Measurements from ENCODE around the gene PEX11B. TPM values are rescaled to one million over a fixed set of nuclear protein-coding genes. Genes with fewer than 3 reads are reported as not detected.
A peak's percentile ranks its signal among the peaks of the same experiment; 100 is the strongest.
"Not testable (repeated sequence)": the region's sequence is repeated elsewhere in the genome, so short reads cannot be mapped to it uniquely, and the experiment has no call there.

Gene PEX11B
- total and polyA plus RNA-seq, 5 experiments from 2014 or later, result 35.3 to 50.3 (median 39.7) TPM

DNA sequence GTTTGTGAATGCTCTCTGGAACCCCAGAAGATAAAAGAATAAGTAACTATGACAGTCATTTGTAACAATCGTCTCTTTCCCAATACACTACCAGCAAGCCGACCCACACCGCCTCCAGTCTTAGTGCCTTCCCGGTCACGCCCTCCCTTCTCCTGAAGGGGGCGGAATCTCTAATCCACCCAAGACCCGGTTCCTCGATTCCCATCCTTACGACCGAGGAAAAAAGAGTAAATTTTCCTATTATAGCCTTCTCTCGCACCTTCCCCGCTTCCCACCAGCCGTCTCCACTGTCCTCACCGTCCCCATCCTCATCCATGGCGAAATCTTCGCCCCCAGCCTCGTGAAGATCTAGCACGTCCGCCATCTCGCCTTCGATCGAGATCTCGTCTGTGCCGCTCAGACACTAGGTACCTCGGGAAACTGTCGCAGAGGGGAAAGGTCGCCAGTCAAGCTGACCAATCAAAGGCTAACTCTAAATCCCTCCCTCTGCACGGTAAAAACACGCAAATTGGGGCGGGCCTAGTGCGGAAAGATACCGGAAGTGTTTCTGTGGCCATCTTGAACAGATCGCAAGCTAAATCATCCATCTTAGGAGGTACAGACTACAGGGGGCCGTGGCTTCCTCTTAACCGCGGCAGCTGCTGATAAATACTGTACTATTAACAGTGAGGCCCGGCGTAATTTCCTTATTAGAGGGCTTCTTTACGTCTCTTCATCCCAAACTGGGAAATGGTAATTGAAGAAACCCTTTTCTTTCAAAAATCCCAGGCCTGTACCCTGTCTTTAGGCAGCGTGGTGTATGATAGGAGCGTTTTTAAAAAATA, 8.8 kb upstream of the PEX11B start, which contains the start of gene RBM8A:
Gene RBM8A (minus strand): TSS at position 422 of the 824 bp plus-strand sequence. CDS start 58 bp downstream, at position 364.
- Mint-ChIP-seq H3K4me1 (peaks cover 7 to 18% (median 16%) of the 10 kb centered on the region in 4 donors), H3K9me3 (no peaks in the 10 kb centered on the region), H3K4me3 (peak within 1 kb of the TSS in 3 of 10 donors; percentile 43 to 80 (median 52)), H3K36me3 (peaks cover 0 to 17% (median 5%) of the 10 kb centered on the region in 3 donors), H3K27ac (peak within 1 kb of the TSS in 2 of 10 donors; percentile 91 to 94), H3K27me3 (no peaks in the 10 kb centered on the region)
- POLR2A ChIA-PET, result interaction anchor here (0.5 to 3.9 kb wide), 37 partner anchors 9 to 125 kb away, joined by 3 to 288 read pairs (median 7); partner anchors contain the start of genes ANKRD34A, ITGA10, LIX1L and NUDT17
- peak; percentile 94 to 96 for ATAC-seq
- peak; percentile 72 to 98 (median 95) for DNase-seq

DNA sequence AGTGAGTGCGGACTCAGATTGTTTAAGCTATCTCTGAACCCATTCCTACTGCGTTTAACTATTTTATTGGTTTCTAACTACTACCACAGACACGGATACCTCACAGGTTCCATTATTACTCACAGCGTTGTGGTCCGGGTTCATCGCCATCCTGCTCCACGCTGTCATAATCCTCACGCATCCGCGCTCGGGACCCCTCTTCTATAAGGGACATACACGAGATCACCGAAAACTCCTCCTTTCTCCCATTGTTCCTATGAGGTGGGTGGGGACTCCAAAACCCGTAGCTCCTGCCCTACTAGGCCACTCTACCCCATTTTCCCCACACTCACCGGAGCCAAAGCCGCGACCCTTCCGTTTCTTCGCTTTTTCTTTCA, 8.2 kb upstream of the PEX11B start:
- no peak for DNase-seq
- ATAC-seq, result no peak
- Mint-ChIP-seq H3K4me1 (peaks cover 7 to 14% (median 11%) of the 10 kb centered on the region in 4 donors), H3K36me3 (peaks cover 0 to 19% (median 5%) of the 10 kb centered on the region in 3 donors), H3K27me3 (no peaks in the 10 kb centered on the region), H3K9me3 (no peaks in the 10 kb centered on the region), H3K27ac (no peak overlapping the region), H3K4me3 (no peak overlapping the region)
- POLR2A ChIA-PET, result interaction anchor here (0.6 to 3.9 kb wide), 19 partner anchors 8 to 109 kb away, joined by 3 to 288 read pairs (median 8); partner anchors contain the start of genes ANKRD34A, ITGA10, LIX1L and PEX11B

- POLR2A ChIA-PET, result interaction anchor here (1.0 to 6.7 kb wide), 3 partner anchors 8 to 64 kb away, joined by 4 to 117 read pairs (median 6); partner anchors contain the start of genes ANKRD34A, LIX1L, PIAS3 and POLR3GL
- H3K4me1 Mint-ChIP-seq, result peaks cover 17 to 35% (median 32%) of the 10 kb centered on the region in 4 donors
- H3K4me3 Mint-ChIP-seq, result no peak overlapping the region
These were observed 3.7 kb upstream of the PEX11B start for GRCh38 chr1:145922266-145922665.

DNA sequence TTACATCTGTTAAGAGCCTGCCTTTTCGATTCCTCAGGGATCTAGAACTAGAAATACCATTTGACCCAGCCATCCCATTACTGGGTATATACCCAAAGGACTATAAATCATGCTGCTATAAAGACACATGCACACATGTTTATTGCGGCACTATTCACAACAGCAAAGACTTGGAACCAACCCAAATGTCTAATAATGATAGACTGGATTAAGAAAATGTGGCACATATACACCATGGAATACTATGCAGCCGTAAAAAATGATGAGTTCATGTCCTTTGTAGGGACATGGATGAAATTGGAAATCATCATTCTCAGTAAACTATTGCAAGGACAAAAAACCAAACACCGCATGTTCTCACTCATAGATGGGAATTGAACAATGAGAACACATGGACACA, 1.8 kb upstream of the PEX11B start:
- Mint-ChIP-seq H3K27ac (peak overlapping the region in 8 of 10 donors; percentile 52 to 96 (median 83)), H3K4me3 (peak overlapping the region; percentile 72 to 94 (median 90)), H3K36me3 (peaks cover 0 to 38% (median 3%) of the 10 kb centered on the region in 3 donors), H3K4me1 (peaks cover 21 to 48% (median 44%) of the 10 kb centered on the region in 4 donors)
- POLR2A ChIA-PET, result interaction anchor here (3.1 to 6.7 kb wide), 2 partner anchors 40 to 61 kb away, joined by 34 to 117 read pairs; partner anchors contain the start of genes ANKRD34A, LIX1L, PIAS3 and POLR3GL
- not testable (repeated sequence) for ATAC-seq, DNase-seq, H3K27me3 Mint-ChIP-seq, H3K9me3 Mint-ChIP-seq

More at GRCh38 chr1:145922266-145922665, 3.7 kb upstream of the PEX11B start:
- Mint-ChIP-seq H3K27me3 (no peaks in the 10 kb centered on the region), H3K9me3 (no peaks in the 10 kb centered on the region), H3K27ac (peak overlapping the region in 1 of 10 donors; percentile 18), H3K36me3 (peaks cover 0 to 22% (median 5%) of the 10 kb centered on the region in 3 donors)
- DNase-seq (no peak), ATAC-seq (no peak)

DNA sequence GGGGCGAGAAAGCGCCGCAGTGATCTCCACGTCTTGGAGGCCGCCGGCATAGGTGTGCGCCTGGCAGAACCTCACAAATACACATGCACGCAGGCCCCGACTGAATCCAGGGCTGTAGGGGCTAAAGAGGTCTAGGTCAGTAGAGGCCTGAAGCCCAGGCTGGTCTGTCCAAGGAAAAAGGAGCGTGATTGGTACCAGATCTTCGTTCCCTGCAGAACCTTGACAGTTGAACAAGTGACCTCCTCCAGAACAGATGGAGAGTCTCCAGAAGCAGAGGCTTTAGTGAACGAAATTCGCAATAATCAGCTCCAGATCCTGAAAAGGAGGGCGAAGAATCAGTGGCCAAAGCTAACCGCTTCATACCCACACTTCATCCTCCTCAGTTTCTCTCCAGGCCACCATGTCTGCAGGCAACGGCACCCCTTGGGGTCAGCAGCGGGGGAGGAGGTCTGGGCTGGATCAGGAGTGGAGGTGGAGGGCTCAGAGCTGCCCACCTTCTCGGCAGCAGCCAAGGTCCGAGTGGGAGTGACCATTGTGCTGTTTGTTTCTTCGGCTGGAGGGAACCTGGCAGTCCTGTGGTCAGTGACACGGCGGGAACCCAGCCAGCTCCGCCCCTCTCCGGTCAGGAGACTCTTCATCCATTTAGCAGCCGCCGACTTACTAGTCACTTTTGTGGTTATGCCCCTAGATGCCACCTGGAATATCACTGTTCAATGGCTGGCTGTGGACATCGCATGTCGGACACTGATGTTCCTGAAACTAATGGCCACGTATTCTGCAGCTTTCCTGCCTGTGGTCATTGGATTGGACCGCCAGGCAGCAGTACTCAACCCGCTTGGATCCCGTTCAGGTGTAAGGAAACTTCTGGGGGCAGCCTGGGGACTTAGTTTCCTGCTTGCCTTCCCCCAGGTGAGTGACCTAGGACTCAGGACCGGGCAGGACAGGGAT, 749 bp upstream of the PEX11B start:
- ATAC-seq (peak; percentile 9 to 24), DNase-seq (peak in 1 of 10 donors; percentile 14)
- Mint-ChIP-seq H3K4me1 (peaks cover 25 to 52% (median 48%) of the 10 kb centered on the region in 4 donors), H3K36me3 (peaks cover 0 to 45% (median 3%) of the 10 kb centered on the region in 3 donors), H3K27me3 (no peaks in the 10 kb centered on the region), H3K9me3 (no peaks in the 10 kb centered on the region), H3K27ac (peak overlapping the region; percentile 91 to 97 (median 96)), H3K4me3 (peak overlapping the region; percentile 87 to 94 (median 92))
- POLR2A ChIA-PET, result interaction anchor here (0.6 to 6.7 kb wide), 16 partner anchors 8 to 118 kb away, joined by 3 to 117 read pairs (median 6); partner anchors contain the start of genes ANKRD34A, ANKRD35, LIX1L and PIAS3

DNA sequence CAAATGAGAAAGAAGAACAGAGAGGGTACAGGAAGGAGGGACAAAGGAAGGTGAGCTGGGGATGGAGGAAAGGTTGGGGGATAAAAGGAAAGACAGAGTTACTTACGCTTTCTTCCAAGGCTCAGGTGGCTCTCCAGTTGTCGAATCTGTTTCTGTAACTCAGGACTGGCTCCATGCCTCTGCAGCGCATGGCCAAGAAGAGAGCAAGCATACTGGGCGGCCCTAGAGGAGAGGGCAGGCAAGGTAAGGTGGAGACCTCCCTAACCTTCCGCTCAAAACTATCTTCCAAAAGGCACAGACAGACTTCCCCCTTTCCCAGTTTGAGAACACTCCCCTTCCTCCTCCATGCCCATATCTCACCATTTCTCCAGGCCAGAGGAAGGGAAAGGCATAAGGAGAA, 922 bp downstream of the PEX11B start:
- Mint-ChIP-seq H3K9me3 (no peaks in the 10 kb centered on the region), H3K36me3 (peaks cover 0 to 53% (median 3%) of the 10 kb centered on the region in 3 donors), H3K27me3 (no peaks in the 10 kb centered on the region), H3K27ac (peak overlapping the region; percentile 91 to 97 (median 96)), H3K4me3 (peak overlapping the region; percentile 87 to 94 (median 92)), H3K4me1 (peaks cover 29 to 60% (median 53%) of the 10 kb centered on the region in 4 donors)
- DNase-seq, result no peak
- POLR2A ChIA-PET, result interaction anchor here (0.6 to 6.7 kb wide), 8 partner anchors 10 to 120 kb away, joined by 3 to 117 read pairs (median 8); partner anchors contain the start of genes ANKRD34A, LIX1L, NUDT17 and PIAS3
- ATAC-seq, result no peak

- DNase-seq, result no peak
- H3K27ac Mint-ChIP-seq, result peak overlapping the region in 8 of 10 donors; percentile 74 to 95 (median 88)
- peak overlapping the region; percentile 9 to 93 (median 82) for H3K4me3 Mint-ChIP-seq
- peaks cover 0 to 57% (median 3%) of the 10 kb centered on the region in 3 donors for H3K36me3 Mint-ChIP-seq
- H3K9me3 Mint-ChIP-seq, result no peaks in the 10 kb centered on the region
- ATAC-seq, result no peak
- POLR2A ChIA-PET, result interaction anchor here (0.6 to 1.4 kb wide), 5 partner anchors 27 to 82 kb away, joined by 3 to 4 read pairs (median 4); no protein-coding TSS in a partner anchor
- peaks cover 29 to 60% (median 53%) of the 10 kb centered on the region in 4 donors for H3K4me1 Mint-ChIP-seq
- H3K27me3 Mint-ChIP-seq, result no peaks in the 10 kb centered on the region
These were observed 1.8 kb downstream of the PEX11B start for GRCh38 chr1:145916745-145917144.

GRCh38 chr1:145912128-145912641, 6.3 kb downstream of the PEX11B start:
- H3K4me3 Mint-ChIP-seq, result no peak overlapping the region
- peaks cover 0 to 66% (median 3%) of the 10 kb centered on the region in 3 donors for H3K36me3 Mint-ChIP-seq
- POLR2A ChIA-PET, result interaction anchor here (0.7 kb wide), 1 partner anchor 46 kb away, joined by 3 read pairs; the partner anchor contains the start of gene LIX1L
- DNase-seq, result no peak
- no peaks in the 10 kb centered on the region for H3K9me3 Mint-ChIP-seq
- peaks cover 19 to 32% (median 25%) of the 10 kb centered on the region in 4 donors for H3K4me1 Mint-ChIP-seq
- peak overlapping the region in 3 of 10 donors; percentile 8 to 47 (median 10) for H3K27ac Mint-ChIP-seq
- no peak for ATAC-seq
- no peaks in the 10 kb centered on the region for H3K27me3 Mint-ChIP-seq

DNA sequence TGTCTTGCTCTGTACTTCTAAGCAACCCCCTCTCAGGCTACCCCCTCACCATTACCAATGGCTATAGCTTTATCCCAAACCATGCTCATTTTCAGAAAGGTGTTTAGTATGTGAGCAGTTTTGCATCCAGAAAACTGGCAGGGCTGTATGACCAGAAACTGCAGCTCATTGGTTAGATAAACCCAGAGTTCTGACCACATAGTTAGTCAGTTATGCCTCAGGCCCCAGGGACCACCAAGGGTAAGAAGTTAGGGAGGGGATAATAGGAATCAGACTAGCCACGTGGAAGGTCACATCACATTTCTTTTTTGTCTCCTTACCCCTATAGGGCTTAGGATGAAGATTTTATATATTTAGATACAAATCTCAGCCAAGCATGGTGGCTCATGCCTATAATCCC, 9.9 kb downstream of the PEX11B start:
- DNase-seq, result no peak
- Mint-ChIP-seq H3K4me3 (no peak overlapping the region), H3K9me3 (no peaks in the 10 kb centered on the region), H3K36me3 (peaks cover 0 to 38% (median 0%) of the 10 kb centered on the region in 3 donors), H3K4me1 (peaks cover 6 to 12% (median 9%) of the 10 kb centered on the region in 4 donors), H3K27me3 (no peaks in the 10 kb centered on the region), H3K27ac (peak overlapping the region in 1 of 10 donors; percentile 60)
- ATAC-seq, result no peak
- POLR2A ChIA-PET, result interaction anchor here (1.1 kb wide), 1 partner anchor 10 kb away, joined by 4 read pairs; no protein-coding TSS in a partner anchor

GRCh38 chr1:145906954-145907753, 11.4 kb downstream of the PEX11B start:
- Mint-ChIP-seq H3K36me3 (peaks cover 0 to 28% (median 3%) of the 10 kb centered on the region in 3 donors), H3K4me1 (peaks cover 5 to 10% (median 7%) of the 10 kb centered on the region in 4 donors)

More at GRCh38 chr1:145906954-145907753, 11.4 kb downstream of the PEX11B start:
- H3K27me3 Mint-ChIP-seq, result no peaks in the 10 kb centered on the region
- POLR2A ChIA-PET, result interaction anchor here (0.7 kb wide), 1 partner anchor 14 kb away, joined by 4 read pairs; no protein-coding TSS in a partner anchor
- no peaks in the 10 kb centered on the region for H3K9me3 Mint-ChIP-seq
- ATAC-seq (no peak), DNase-seq (no peak)
- peak overlapping the region in 3 of 10 donors; percentile 1 to 53 (median 22) for H3K27ac Mint-ChIP-seq
- no peak overlapping the region for H3K4me3 Mint-ChIP-seq
